B cell (primary cell): ENCODE results near the gene ZNF683.

Experiments
- EZH2 ChIP-seq: IDR thresholded peaks from 2 replicates; pipeline ENCODE4 v1.6.1; 2012; ENCODE audit warnings: borderline replicate concordance, low read depth, mild to moderate bottlenecking, moderate library complexity, low read length; ENCODE audit not compliant: insufficient read depth, poor library complexity, severe bottlenecking
- TF ChIP-seq, protein P1 (sequence below): fragments of 200-600 bp; IDR thresholded peaks from one replicate; pipeline ENCODE4 v1.8.0; 2022; ENCODE audit warnings: antibody characterized with exemption, mild to moderate bottlenecking

DNA sequence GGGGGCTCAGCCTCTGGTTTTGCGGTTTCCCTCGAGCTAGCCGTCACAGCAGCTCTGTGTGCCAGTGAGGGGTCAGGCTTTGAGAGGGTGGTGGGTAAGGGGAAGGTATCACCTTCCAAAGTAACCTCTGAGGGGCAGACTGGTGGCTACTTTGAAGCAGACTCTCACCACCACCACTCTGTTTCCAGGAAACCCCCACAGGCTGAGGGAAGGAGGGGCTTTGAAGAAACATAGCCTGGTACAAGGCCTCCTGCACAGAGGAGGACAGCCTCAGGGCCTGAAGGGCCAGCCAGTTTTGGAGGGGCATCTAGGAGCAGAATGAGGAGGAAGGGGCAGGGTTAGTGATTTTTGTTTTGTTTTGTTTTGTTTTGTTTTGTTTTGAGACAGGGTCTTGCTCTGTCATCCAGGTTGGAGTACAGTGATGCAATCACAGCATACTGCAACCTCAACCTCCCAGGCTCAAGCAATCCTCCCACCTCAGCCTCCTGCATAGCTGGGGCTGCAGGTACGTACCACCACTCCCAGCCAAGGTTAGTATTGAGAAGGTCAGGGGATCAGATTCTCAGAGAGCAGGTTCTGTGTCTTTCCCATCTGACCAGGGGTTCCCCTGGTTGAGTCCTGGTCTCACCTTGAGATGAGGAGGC, 17.2 kb upstream of the ZNF683 start:
- TF ChIP-seq, protein P1, sequence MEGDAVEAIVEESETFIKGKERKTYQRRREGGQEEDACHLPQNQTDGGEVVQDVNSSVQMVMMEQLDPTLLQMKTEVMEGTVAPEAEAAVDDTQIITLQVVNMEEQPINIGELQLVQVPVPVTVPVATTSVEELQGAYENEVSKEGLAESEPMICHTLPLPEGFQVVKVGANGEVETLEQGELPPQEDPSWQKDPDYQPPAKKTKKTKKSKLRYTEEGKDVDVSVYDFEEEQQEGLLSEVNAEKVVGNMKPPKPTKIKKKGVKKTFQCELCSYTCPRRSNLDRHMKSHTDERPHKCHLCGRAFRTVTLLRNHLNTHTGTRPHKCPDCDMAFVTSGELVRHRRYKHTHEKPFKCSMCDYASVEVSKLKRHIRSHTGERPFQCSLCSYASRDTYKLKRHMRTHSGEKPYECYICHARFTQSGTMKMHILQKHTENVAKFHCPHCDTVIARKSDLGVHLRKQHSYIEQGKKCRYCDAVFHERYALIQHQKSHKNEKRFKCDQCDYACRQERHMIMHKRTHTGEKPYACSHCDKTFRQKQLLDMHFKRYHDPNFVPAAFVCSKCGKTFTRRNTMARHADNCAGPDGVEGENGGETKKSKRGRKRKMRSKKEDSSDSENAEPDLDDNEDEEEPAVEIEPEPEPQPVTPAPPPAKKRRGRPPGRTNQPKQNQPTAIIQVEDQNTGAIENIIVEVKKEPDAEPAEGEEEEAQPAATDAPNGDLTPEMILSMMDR = no peak
- no peak for TF ChIP-seq EZH2
